HT1080 (cell line): ENCODE results near the gene SLF2. TPM values are rescaled to one million over a fixed set of nuclear protein-coding genes. Genes with fewer than 3 reads are reported as not detected.

Source experiments
- DNase-seq: peaks from one replicate; pipeline ENCODE4 v3.0.0-alpha.2; 2015; ENCODE audit warnings: low read depth
- total RNA-seq: library from RNA; depleted of rRNA; stranded (reverse); fragments of >200 nt; shearing (Covaris generic); gene quantifications from 2 replicates; pipeline ENCODE4 v1.2.3, GENCODE V29; 2014

Gene SLF2
- total RNA-seq, 1 experiment from 2014 or later: 17.4 TPM

- DNase-seq: no peak
Observed at GRCh38 chr10:100901051-100901450, 11.7 kb upstream of the SLF2 start.

GRCh38 chr10:100902622-100903021 is 10.1 kb upstream of the SLF2 start:
- DNase-seq: no peak

DNA sequence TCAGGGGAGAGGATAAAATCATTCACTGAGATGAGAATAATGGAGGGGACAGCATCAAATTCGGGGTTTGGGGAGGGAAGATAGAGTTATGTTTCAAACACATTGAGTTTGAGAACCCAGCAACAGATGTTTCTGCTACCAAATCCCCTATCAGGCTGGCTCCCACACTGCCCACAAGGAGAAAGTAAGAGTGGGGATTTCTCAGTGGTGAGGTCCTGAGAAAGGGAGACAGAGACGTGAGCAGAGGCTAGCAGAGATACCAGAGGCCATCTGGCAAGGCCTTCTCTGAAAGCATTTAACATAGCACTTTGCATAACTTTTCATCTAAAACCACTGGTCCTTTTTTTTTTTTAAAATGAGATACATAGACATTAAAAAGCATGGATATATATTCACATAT is 7.8 kb upstream of the SLF2 start:
- DNase-seq: no peak

DNA sequence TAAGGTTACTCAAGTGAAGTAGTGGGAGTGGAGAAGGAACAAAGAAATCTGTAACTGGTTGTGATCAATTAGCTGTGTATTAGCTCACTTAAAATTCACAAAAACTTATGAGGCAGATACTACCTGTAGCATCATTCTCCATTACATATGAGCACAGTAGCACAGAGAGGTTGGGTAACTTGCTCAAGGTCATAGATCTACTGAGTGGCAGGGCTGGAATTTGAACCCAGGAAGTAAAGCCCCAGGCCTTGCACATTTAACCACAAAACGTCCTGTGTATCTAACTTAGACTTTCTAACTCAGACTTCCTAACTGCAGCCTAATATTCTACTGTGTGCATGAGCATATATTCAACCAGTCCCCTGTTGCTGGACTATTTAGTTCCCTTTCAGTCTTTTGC is 5.6 kb upstream of the SLF2 start:
- DNase-seq: no peak

GRCh38 chr10:100907773-100908363 is 4.9 kb upstream of the SLF2 start:
- no peak for DNase-seq

DNA sequence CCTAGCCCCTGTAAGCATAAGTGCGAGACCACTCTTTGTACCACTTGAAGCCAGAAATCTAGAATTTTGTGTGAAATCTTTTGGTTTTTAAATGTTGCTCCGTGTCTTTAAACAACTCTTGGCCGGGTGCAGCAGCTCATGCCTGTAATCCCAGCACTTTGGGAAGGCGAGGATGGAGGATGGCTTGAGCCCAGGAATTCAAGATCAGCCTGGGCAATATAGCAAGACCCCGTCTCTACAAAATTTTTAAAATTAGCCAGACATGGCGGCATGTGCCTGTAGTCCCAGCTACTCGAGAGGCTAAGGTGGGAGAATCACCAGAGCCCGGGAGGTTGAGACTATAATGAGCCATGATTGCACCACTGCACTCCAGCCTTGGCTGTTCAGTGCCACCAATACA is 4.4 kb upstream of the SLF2 start:
- no peak for DNase-seq

GRCh38 chr10:100909501-100910263 is 3.1 kb upstream of the SLF2 start:
- DNase-seq: no peak

GRCh38 chr10:100911472-100911871 is 1.3 kb upstream of the SLF2 start:
- DNase-seq: no peak

DNA sequence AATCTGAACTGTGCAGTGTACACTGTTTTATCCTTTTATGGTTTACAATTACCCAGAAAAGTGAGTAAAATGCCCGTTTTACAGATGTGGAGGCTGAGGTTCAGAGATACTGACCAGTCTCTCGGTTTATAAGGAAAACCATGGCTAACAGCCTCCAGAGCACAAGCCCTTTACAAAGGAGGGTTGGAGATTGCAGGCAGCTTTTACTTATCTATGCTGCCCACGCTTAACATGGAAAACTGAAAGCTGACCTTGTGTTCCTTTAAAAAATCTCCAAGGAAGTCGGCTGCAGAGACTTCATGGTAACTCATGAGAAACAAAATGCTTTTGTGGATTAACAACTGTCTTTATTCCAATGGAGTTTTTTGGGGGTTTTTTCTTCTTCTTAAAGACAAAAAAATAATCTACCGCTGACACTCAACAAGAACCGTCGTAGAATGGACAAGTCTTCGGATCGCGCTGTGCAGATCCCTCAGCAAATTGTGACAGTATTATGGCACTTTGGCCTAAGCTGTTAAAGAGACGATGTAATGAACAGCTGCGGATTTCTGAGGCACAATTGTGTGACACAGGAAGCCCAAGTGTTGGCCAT is 654 bp upstream of the SLF2 start:
- DNase-seq: no peak

DNA sequence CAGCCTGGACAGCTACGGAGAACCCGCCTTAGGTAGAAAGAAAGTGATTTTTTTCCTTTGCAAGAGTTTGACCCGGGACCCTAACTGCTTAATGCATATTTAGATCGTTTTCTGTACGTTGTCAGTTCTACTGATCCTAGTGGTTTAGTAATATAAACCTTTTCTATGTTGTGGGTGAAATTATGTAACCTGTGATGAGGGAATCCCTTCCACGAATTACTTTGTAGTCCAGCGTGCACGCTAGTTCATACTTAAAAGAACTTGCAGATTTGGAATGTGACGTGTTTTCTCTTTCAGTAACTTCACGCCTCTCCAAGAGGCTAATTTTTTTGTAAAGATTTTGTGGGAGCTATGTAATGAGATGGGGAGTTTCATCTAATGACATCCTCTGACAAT is 705 bp downstream of the SLF2 start:
- no peak for DNase-seq

- no peak for DNase-seq
Observed at GRCh38 chr10:100917071-100917470, 4.3 kb downstream of the SLF2 start.

DNA sequence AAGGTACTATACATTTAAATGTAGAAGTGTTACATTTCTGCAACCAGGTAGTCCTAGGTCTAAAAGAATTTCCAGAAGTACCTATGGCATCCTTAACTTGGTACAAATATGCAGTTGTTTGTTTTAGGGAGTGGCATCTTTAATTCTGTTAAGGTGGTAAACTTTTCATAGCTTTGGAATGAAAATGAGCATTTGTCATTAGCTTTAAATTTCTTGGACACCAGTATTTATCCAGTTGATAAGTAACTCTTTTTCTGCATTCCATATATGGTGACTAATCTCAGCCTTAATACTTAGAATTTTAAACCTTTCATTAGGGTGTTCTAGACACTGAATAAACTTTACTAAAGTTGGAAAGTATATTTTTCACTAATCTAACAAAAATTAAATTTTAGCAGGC is 10.8 kb downstream of the SLF2 start:
- no peak for DNase-seq

DNA sequence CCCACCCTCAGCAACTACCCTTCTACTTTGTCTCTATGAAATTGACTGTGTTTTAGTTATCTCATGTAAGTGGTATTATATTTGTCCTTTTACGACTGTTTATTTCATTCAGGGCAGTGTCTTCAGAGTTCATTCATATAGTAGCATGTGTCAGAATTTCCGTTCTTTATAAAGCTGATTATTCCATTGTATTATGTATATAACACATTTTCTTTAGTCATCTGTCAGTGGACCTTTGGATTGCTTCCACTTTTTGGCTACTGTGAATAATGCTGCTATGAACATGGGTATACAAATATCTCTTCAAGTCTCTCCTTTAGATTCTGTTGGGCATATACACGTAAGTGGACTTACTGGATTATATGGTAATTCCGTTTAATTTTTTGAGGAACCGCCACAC is 14.5 kb downstream of the SLF2 start:
- DNase-seq: no peak

- DNase-seq: no peak
Observed at GRCh38 chr10:100928039-100928438, 15.3 kb downstream of the SLF2 start.

DNA sequence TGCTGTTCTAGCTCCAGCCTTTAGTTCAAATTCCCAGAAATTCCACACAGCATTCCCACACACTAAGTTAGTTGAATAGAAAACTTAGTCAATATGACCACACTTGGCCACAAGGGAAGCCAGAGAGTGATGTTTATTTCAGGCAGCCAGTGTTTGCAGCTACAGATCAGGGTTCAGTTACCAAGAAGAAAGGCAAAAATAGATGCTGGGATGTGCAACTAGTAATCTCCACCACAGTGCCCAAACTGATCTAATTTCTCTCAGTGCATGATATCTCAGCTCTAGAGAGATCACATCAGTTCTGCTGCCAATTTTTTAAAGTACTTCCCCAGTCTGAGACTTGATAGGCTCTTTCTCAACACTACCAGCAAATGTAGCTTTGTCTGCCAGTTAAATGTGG is 17.6 kb downstream of the SLF2 start:
- no peak for DNase-seq

- peak; percentile 11 for DNase-seq
Observed at GRCh38 chr10:100934084-100934659, 21.4 kb downstream of the SLF2 start.

DNA sequence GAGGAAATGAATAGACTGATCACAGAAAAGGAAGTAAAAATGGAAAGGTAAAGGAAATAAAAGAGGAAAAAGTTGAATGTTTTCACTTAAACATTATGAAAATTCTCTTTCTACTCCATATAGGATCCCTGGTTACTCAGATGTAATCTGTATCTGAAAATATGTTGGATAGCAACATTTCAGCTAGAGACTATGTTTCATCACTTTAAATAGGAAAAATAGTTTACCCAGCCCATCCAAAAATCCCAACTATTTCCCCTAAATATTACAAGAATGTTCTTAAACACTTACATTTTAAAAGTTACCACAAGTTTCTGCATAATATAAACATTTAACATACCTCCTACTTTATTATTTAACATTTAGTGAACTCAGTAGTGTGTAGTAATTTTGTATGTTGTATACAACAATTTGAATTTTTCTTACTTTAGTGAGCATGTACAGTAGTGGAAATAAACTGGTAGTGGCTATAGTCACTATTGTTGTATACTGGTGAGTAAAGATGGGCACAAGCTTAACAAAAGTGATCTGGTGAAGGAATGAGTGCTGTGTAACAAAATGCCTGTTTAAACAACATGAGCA is 27.1 kb downstream of the SLF2 start:
- DNase-seq: no peak

GRCh38 chr10:100942229-100942628 is 29.5 kb downstream of the SLF2 start:
- no peak for DNase-seq

GRCh38 chr10:100943508-100943907 is 30.7 kb downstream of the SLF2 start:
- DNase-seq: no peak

DNA sequence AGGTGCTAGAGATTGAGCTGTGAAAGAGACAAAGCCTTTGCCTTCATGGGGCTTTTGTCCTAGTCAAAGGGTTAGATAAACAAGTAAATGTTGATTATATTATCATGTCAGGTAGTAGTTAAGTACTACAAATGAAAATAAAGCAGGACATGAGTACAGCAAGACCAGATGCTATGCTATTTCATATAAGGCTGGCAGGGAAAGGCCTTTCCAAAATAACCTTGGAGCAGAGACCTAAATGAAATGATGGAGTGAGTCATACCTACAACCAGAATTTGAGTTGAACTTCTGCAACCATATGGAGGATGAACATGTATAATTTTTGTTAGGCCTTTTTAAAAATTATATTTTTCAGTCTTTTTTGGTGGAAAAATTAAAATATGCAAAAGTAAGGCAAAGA is 33.0 kb downstream of the SLF2 start:
- no peak for DNase-seq

- no peak for DNase-seq
Observed at GRCh38 chr10:100948916-100949315, 36.2 kb downstream of the SLF2 start.

DNA sequence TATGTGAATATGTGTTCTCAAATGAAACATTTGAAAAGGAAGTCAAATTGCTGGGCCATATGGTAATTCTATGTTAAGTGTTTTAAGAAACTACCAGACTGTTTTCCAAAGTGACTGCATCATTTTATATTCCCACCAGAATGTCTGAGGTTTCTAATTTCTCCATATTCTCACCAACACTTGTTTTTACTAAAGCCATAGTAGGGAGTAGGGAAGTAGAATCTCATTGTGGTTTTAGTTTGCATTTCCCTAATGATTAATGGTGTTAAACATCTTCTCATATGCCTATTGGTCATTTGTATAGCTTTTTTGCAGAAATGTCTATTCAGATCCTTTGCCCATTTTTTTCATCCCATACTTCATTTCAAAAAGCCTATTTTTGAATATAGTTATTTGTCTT is 47.5 kb downstream of the SLF2 start:
- DNase-seq: no peak
